Measurements from ENCODE around the gene LRRC4B. TPM values are rescaled to one million over a fixed set of nuclear protein-coding genes. Genes with fewer than 3 reads are reported as not detected.

The LRRC4B gene
- total and polyA plus RNA-seq, 2 of the 8 experiments (the other 6 are each of a cell fraction or from before 2014, with no cell fraction given): 13.4 to 21.2 TPM

- Histone ChIP-seq H3K4me3 (ENCODE audit: extremely low read depth in 1 of 4, insufficient read depth in 2 of 4, low read depth in 3 of 4, low read length in 4 of 4) (no peak overlapping the region), H4K91ac (replicated peaks; ENCODE audit: insufficient read length, low read length) (no peak overlapping the region), H3K27ac (ENCODE audit: low read depth, low read length) (no peak overlapping the region), H3K14ac (ENCODE audit: insufficient read length) (no peak overlapping the region), H4K5ac (ENCODE audit: insufficient read length, low read depth, low read length) (no peak overlapping the region), H2BK120ac (replicated peaks; ENCODE audit: low read depth, low read length) (no peak overlapping the region), H3K79me1 (ENCODE audit: low read depth, low read length) (no peaks in the 10 kb centered on the region), H3K9me3 (ENCODE audit: insufficient read depth in 2 of 2, low read depth in 1 of 2, low read length in 1 of 2) (no peaks in the 10 kb centered on the region), H3K27me3 (replicated peaks in 1 of 4; ENCODE audit: control insufficient read depth in 3 of 4, extremely low read depth in 1 of 4, insufficient read depth in 3 of 4, low read length in 3 of 4) (peaks cover 10 to 65% (median 59%) of the 10 kb centered on the region in 4 experiments), H2AK5ac (ENCODE audit: low read depth, low read length) (no peak overlapping the region), H2BK15ac (ENCODE audit: low read length) (peak overlapping the region; percentile 99; the same call in 1 of the 2 replicates), H3K4me1 (replicated peaks in 1 of 4; ENCODE audit: control insufficient read depth in 3 of 4, insufficient read depth in 4 of 4, low read length in 3 of 4) (peaks cover 0 to 17% (median 9%) of the 10 kb centered on the region in 4 experiments; a peak in 5 of 7 replicates), H2AFZ (ENCODE audit: low read length) (no peak overlapping the region), H3K36me3 (ENCODE audit: control insufficient read depth in 2 of 4, insufficient read depth in 4 of 4, low read length in 3 of 4) (no peaks in the 10 kb centered on the region), H3K79me2 (ENCODE audit: control insufficient read depth in 1 of 2, insufficient read depth in 2 of 2, low read length in 2 of 2) (no peaks in the 10 kb centered on the region), H3K4ac (replicated peaks; ENCODE audit: insufficient read length, low read depth, low read length) (no peak overlapping the region), H4K8ac (ENCODE audit: extremely low read depth, insufficient read depth, low read length) (no peak overlapping the region), H4K20me1 (replicated peaks in 1 of 2; ENCODE audit: control insufficient read depth in 1 of 2, insufficient read depth in 2 of 2, low read length in 2 of 2) (no peaks in the 10 kb centered on the region), H2BK12ac (ENCODE audit: low read depth, low read length) (0 out of 2 replicates have a peak overlapping the region, but pooled peaks have one; percentile 68), H3K18ac (ENCODE audit: extremely low read depth, low read length) (peak overlapping the region; percentile 90), H3K9ac (replicated peaks in 1 of 4; ENCODE audit: extremely low read depth in 1 of 4, low read depth in 3 of 4, low read length in 3 of 4) (no peak overlapping the region; a peak in 1 of 7 replicates), H2BK20ac (ENCODE audit: low read length) (no peak overlapping the region), H2BK5ac (ENCODE audit: low read depth, low read length) (no peak overlapping the region), H3K4me2 (ENCODE audit: insufficient read depth in 1 of 2, low read depth in 2 of 2, low read length in 2 of 2) (peak overlapping the region; percentile 36 to 63), H3K23me2 (ENCODE audit: low read depth, low read length) (peaks cover 3% of the 10 kb centered on the region; the same call in 1 of the 2 replicates), H3K23ac (ENCODE audit: insufficient read length) (no peak overlapping the region), H3K56ac (replicated peaks; ENCODE audit: insufficient read length, low read depth, low read length) (no peak overlapping the region)
- no peak for DNase-seq (ENCODE audit: low read depth in 1 of 2, low spot score in 2 of 2)
- POLR2A ChIA-PET (ENCODE audit: partially characterized antibody): no interaction called here
- CTCF ChIA-PET (ENCODE audit: partially characterized antibody): no interaction called here
- 29% methylated on average over 8 of the region's 12 CpGs; no CpG with 5 or more reads in 1 of the 2 experiments for WGBS, 2 experiments (ENCODE audit: extremely low coverage in 1 of 2, insufficient coverage in 1 of 2, insufficient read length in 1 of 2, insufficient replicate concordance in 2 of 2, low coverage in 1 of 2, low lambda C conversion rate in 2 of 2, missing lambda C conversion rate in 1 of 2)
- no peak for FAIRE-seq
These were observed 75.8 kb downstream of the LRRC4B start for GRCh38 chr19:50492303-50493052.
